ENCODE measurements around the gene TMEM273.

The TMEM273 gene

GRCh38 chr10:49207113-49207512 lies 18.9 kb upstream of the TMEM273 start:
- in situ Hi-C loops (cut with MboI; ENCODE audit: low sequenced_read_pairs), result no loop called here

- in situ Hi-C loops (cut with MboI; ENCODE audit: low sequenced_read_pairs), result no loop called here
Observed at GRCh38 chr10:49205206-49205605, 17.0 kb upstream of the TMEM273 start.

GRCh38 chr10:49204119-49204518 lies 15.9 kb upstream of the TMEM273 start:
- in situ Hi-C loops (cut with MboI; ENCODE audit: low sequenced_read_pairs), result no loop called here

- in situ Hi-C loops (cut with MboI; ENCODE audit: low sequenced_read_pairs), result no loop called here
Observed at GRCh38 chr10:49202266-49202665, 14.1 kb upstream of the TMEM273 start.

- in situ Hi-C loops (cut with MboI; ENCODE audit: low sequenced_read_pairs), result no loop called here
Observed at GRCh38 chr10:49200854-49201253, 12.7 kb upstream of the TMEM273 start.

GRCh38 chr10:49197171-49197570 lies 9.0 kb upstream of the TMEM273 start:
- in situ Hi-C loops (cut with MboI; ENCODE audit: low sequenced_read_pairs), result loop anchor here (25.0 kb wide), 1 partner anchor 110 kb away; no protein-coding TSS in a partner anchor

GRCh38 chr10:49195864-49196263 lies 7.7 kb upstream of the TMEM273 start:
- in situ Hi-C loops (cut with MboI; ENCODE audit: low sequenced_read_pairs), result loop anchor here (25.0 kb wide), 1 partner anchor 109 kb away; no protein-coding TSS in a partner anchor

GRCh38 chr10:49194212-49194920 lies 6.2 kb upstream of the TMEM273 start:
- in situ Hi-C loops (cut with MboI; ENCODE audit: low sequenced_read_pairs), result loop anchor here (25.0 kb wide), 1 partner anchor 107 kb away; no protein-coding TSS in a partner anchor

- in situ Hi-C loops (cut with MboI; ENCODE audit: low sequenced_read_pairs), result loop anchor here (25.0 kb wide), 1 partner anchor 104 kb away; no protein-coding TSS in a partner anchor
Observed at GRCh38 chr10:49191349-49191748, 3.2 kb upstream of the TMEM273 start.

GRCh38 chr10:49189422-49189821 lies 1.2 kb upstream of the TMEM273 start:
- in situ Hi-C loops (cut with MboI; ENCODE audit: low sequenced_read_pairs), result loop anchor here (25.0 kb wide), 1 partner anchor 102 kb away; no protein-coding TSS in a partner anchor

GRCh38 chr10:49187044-49187484 lies 1.1 kb downstream of the TMEM273 start:
- in situ Hi-C loops (cut with MboI; ENCODE audit: low sequenced_read_pairs), result loop anchor here (25.0 kb wide), 1 partner anchor 100 kb away; no protein-coding TSS in a partner anchor

- in situ Hi-C loops (cut with MboI; ENCODE audit: low sequenced_read_pairs), result loop anchor here (25.0 kb wide), 1 partner anchor 99 kb away; no protein-coding TSS in a partner anchor
Observed at GRCh38 chr10:49186613-49187012, 1.6 kb downstream of the TMEM273 start.

- in situ Hi-C loops (cut with MboI; ENCODE audit: low sequenced_read_pairs), result loop anchor here (25.0 kb wide), 1 partner anchor 98 kb away; no protein-coding TSS in a partner anchor
Observed at GRCh38 chr10:49185213-49185612, 3.0 kb downstream of the TMEM273 start.

- in situ Hi-C loops (cut with MboI; ENCODE audit: low sequenced_read_pairs), result loop anchor here (25.0 kb wide), 1 partner anchor 97 kb away; no protein-coding TSS in a partner anchor
Observed at GRCh38 chr10:49184642-49185111, 3.5 kb downstream of the TMEM273 start.

GRCh38 chr10:49183596-49184542 lies 4.3 kb downstream of the TMEM273 start:
- in situ Hi-C loops (cut with MboI; ENCODE audit: low sequenced_read_pairs), result loop anchor here (25.0 kb wide), 1 partner anchor 97 kb away; no protein-coding TSS in a partner anchor

- in situ Hi-C loops (cut with MboI; ENCODE audit: low sequenced_read_pairs), result loop anchor here (25.0 kb wide), 1 partner anchor 95 kb away; no protein-coding TSS in a partner anchor
Observed at GRCh38 chr10:49182776-49183175, 5.4 kb downstream of the TMEM273 start.

GRCh38 chr10:49180444-49180860 lies 7.7 kb downstream of the TMEM273 start:
- in situ Hi-C loops (cut with MboI; ENCODE audit: low sequenced_read_pairs), result loop anchor here (25.0 kb wide), 1 partner anchor 93 kb away; no protein-coding TSS in a partner anchor

- in situ Hi-C loops (cut with MboI; ENCODE audit: low sequenced_read_pairs), result loop anchor here (25.0 kb wide), 1 partner anchor 93 kb away; no protein-coding TSS in a partner anchor
Observed at GRCh38 chr10:49179699-49180443, 8.3 kb downstream of the TMEM273 start.

GRCh38 chr10:49178489-49179471 lies 9.4 kb downstream of the TMEM273 start:
- in situ Hi-C loops (cut with MboI; ENCODE audit: low sequenced_read_pairs), result loop anchor here (25.0 kb wide), 1 partner anchor 91 kb away; no protein-coding TSS in a partner anchor
